Muscle of back (tissue), 11 donors: ENCODE data around the gene SIL1. TPM values are rescaled to one million over a fixed set of nuclear protein-coding genes. Genes with fewer than 3 reads are reported as not detected.

ENCODE experiments used
- DNase-seq, 3 donors: peaks; one replicate each; pipeline versions ENCODE4 v3.0.0 to v3.0.0-alpha.2; 2013
- polyA plus RNA-seq, 10 donors: library from polyadenylated mRNA; unstranded; fragments of 120-200 nt; gene quantifications; one replicate each; pipeline ENCODE4 v1.2.1, GENCODE V29; 2013; ENCODE audit not compliant: insufficient read length in 10 of 10

Gene SIL1
- polyA plus RNA-seq, 10 donors = 21.2 to 33.5 (median 25.3) TPM

GRCh38 chr5:138945421-138946240 is 252.5 kb downstream of the SIL1 start:
- DNase-seq = peak in 1 of 3 donors; percentile 35

GRCh38 chr5:138944527-138945322 is 253.4 kb downstream of the SIL1 start:
- no peak for DNase-seq

DNA sequence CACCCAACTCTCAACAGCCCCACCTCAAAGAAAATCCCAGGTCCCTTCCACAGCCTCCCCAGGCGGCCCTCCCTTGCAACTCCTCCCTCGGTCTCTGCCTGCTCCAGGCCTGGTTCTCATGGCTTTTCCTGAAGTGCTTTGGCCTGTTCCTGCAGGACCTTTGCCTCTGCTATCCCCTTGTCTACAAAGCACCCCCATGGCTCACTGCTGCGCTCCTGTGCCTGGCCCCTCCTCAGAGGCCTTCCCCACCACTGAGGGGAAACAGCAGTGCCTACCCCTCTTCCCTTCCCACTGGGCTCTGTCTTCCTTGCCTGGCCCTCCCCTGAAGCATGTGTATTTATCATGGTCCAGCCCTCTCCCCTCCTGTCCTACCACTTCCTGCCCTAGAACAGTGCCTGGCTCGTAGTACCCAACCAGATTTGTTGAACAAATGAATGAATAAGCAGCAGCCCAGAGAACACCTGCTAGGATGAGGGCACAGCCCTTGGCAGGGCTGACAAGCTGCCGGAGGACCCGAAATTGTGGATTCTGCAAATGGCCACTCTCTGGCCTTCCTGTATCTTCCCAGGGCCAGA is 254.5 kb downstream of the SIL1 start:
- DNase-seq = no peak

DNA sequence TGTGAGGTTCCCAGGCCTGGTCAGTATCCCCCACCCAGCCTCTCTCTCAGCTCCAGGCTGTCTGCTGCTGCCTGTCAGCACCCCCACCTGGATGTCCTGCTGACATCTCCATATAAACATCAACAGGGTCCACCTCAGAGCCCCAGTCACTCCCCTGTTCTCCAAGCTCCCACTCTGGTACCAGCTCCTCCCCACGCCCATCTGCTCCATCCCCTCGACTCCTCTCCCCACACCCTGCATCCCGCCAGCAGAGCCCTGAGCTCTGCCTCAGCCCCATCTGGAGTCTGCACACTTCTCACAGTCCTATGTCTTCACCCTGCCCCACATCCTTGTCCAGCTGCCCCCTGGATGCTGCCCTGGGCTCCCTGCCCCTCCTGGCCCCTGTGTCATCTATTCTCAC is 255.3 kb downstream of the SIL1 start:
- no peak for DNase-seq

DNA sequence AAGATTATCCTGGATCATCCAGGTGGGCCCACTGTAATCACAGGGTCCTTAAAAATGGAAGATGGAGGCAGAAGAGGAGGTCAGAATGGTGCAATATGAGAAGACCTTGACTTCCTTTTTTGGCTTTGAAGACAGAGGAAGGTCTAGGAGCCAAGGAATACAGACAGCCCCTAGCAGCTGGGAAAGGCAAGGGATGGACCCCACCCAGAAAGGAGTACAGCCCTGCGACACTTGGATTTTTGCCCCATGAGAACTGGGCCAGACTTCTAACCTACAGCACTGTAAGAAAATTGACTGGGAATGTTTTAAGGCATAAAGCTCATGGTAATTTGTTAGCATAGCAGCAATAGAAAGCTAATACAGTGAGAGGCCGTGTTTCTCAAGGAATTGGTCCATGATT is 256.1 kb downstream of the SIL1 start:
- no peak for DNase-seq

GRCh38 chr5:138938526-138938925 is 259.6 kb downstream of the SIL1 start:
- no peak for DNase-seq

- no peak for DNase-seq
These were observed 260.5 kb downstream of the SIL1 start for GRCh38 chr5:138937392-138938387.

DNA sequence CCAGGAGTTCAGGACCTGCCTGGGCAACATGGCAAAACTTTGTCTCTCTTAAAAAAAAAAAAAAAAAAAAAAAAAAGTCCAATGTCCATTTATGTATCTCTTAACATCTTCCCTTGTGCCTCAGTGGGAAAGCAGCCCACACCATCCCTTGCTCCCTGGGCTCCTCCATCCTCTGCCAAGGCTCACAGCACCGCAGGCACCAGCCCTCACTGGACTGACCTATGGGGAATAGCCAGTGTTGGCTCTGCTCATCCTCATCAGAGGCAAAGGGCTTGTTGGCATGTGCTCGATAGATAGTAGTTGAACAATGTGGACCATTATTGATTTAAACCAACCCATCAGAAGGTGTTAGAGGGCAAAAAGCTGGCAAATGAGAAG is 261.2 kb downstream of the SIL1 start:
- no peak for DNase-seq

GRCh38 chr5:138936225-138936967 is 261.8 kb downstream of the SIL1 start:
- no peak for DNase-seq

DNA sequence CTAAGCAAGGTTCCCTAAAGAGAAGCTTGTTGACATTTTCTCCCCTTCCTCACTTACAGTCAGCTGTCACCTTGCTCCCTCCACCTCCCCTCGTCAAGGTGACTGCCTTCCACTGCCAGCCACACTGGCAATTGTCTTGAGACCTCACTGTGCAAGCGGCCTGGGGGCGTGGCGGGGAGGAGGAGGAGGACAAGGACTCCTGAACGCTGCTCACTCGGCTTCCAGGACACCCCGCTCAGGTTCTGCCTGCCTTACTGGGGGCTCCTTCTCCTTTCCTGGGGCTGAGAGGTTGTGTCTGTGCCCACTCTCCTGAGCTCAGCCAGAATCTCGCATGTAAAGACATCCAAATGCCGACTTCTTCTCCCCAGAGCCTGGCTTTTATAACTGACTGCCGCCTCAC is 262.7 kb downstream of the SIL1 start:
- DNase-seq = no peak

DNA sequence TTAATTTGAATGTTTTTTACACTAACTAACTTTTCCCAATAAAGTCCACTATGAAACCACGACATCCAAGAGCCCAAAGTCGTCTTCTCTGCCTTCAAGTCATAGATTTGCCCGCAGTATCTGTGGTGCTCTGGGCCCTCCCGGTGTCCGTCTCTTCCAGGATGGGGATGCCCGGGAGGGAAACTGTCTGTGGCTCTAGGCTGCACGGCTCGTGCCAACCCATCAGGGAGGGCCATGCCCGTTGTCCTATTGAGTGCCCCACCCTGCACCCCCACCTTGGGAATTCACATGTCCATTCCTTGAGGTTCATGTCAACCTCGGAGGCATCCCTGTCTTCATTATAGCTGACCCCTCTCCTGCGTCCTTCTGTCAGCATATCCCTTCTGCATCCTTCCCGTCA is 263.2 kb downstream of the SIL1 start:
- DNase-seq = no peak

GRCh38 chr5:138933522-138934290 is 264.5 kb downstream of the SIL1 start:
- no peak for DNase-seq

DNA sequence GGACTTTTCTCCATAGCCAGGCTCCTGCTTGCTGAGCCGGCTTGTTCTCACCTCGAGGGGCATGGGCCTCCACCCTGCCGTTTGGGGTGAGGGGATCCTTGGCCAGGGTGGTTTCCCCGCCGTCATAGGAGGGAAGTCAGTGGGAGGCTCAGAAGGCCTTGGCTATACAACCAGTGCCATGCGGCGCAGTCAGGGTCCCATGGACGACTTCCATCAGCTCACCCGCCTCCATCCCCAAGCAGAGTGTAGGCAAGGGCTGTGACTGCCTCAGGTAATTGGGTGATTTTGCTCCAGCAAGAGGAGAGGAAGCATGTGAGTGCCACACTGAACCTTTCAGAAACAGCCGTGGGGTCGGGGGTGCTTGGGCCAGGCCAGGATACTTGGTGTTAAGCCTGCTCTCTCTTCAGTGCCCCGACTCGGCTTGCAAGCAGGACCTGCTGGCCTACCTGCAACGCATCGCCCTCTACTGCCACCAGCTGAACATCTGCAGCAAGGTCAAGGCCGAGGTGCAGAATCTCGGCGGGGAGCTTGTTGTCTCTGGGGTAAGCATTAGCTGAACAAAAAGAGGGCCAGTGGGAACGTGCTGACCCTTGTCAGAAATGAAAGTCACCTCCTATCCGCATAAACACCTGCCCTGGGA is 265.9 kb downstream of the SIL1 start:
- no peak for DNase-seq

DNA sequence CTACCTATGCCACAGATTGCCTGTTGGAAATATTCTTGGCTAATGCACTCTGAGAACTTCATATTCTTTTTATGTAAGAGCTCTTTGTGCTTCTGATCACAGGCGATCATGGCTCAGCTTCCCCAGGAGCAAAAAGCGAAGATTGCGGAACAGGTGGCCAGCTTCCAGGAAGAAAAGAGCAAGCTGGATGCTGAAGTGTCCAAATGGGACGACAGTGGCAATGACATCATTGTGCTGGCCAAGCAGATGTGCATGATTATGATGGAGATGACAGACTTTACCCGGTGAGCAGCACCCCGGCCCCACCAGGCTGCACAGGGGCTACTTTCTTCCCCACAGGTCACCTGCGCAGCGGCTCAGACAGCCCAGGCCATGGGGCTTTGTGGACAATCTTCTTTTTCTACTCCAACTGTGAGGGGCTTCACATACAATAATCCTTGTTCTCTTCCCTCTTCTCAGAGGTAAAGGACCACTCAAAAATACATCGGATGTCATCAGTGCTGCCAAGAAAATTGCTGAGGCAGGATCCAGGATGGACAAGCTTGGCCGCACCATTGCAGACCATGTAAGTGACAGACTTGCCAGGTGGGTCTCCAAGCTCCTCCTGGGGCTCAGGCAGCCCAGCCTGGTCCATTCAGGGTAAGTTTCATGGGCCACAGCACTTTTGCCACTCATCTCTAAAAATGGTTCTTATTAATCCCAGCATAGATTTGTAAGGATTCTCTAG is 267.6 kb downstream of the SIL1 start:
- no peak for DNase-seq

- DNase-seq = no peak
These were observed 268.6 kb downstream of the SIL1 start for GRCh38 chr5:138929571-138929955.

DNA sequence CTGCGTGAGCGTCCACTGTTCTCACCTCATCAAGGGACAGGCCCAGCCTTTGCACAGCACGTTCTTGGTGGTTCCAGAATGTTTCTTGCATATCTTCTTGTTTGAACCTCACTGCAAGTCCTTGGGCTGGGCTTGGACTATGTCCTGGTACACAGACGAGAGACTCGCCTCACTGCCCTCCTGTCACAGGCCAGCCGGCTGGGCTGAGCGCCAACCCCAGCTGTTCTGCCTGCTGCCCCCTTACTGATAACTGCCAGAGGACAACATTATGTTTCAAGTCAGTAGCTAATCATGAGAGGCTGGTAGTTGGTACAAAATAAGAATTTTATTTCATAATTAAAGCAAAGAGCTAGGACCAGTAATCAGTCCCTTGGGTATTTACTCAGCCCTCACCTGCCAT is 270.2 kb downstream of the SIL1 start:
- DNase-seq = peak; percentile 45 to 70 (median 58)

- no peak for DNase-seq
These were observed 270.6 kb downstream of the SIL1 start for GRCh38 chr5:138927544-138927943.

- DNase-seq = no peak
These were observed 271.3 kb downstream of the SIL1 start for GRCh38 chr5:138926688-138927448.
